HG02588 (cell line): Measurements from ENCODE around the gene GNGT1.
A peak's percentile ranks its signal among the peaks of the same experiment; 100 is the strongest.

Experiments used
- ATAC-seq: cut with Tn5 transposase; IDR thresholded peaks from one replicate; pipeline ENCODE4 v1.9.1; 2021; ENCODE audit warnings: mild to moderate bottlenecking, moderate library complexity; ENCODE audit not compliant: unreplicated experiment

The GNGT1 gene

GRCh38 chr7:93906267-93906666 lies at the start of gene GNGT1:
Gene GNGT1 (plus strand): TSS chr7:93906567. CDS start chr7:93906747, 180 bp downstream.
- no peak for ATAC-seq

GRCh38 chr7:93858857-93859256 lies 47.5 kb upstream of the GNGT1 start:
- ATAC-seq: no peak

GRCh38 chr7:93860261-93860660 lies 46.1 kb upstream of the GNGT1 start:
- ATAC-seq: no peak

GRCh38 chr7:93861325-93861949 lies 44.9 kb upstream of the GNGT1 start:
- ATAC-seq: no peak

GRCh38 chr7:93862651-93863050 lies 43.7 kb upstream of the GNGT1 start:
- no peak for ATAC-seq

- no peak for ATAC-seq
These were observed 39.5 kb upstream of the GNGT1 start for GRCh38 chr7:93866886-93867285.

GRCh38 chr7:93873998-93874574 lies 32.3 kb upstream of the GNGT1 start:
- ATAC-seq: no peak

- ATAC-seq: no peak
These were observed 28.6 kb upstream of the GNGT1 start for GRCh38 chr7:93877742-93878141.

GRCh38 chr7:93879356-93879755 lies 27.0 kb upstream of the GNGT1 start:
- ATAC-seq: no peak

- ATAC-seq: no peak
These were observed 23.9 kb upstream of the GNGT1 start for GRCh38 chr7:93882468-93882867.

- ATAC-seq: no peak
These were observed 23.1 kb upstream of the GNGT1 start for GRCh38 chr7:93883078-93883916.

- no peak for ATAC-seq
These were observed 22.4 kb upstream of the GNGT1 start for GRCh38 chr7:93883917-93884345.

GRCh38 chr7:93884541-93884940 lies 21.8 kb upstream of the GNGT1 start:
- no peak for ATAC-seq

GRCh38 chr7:93889261-93889660 lies 17.1 kb upstream of the GNGT1 start:
- no peak for ATAC-seq

- peak; percentile 38 for ATAC-seq
These were observed 16.3 kb upstream of the GNGT1 start for GRCh38 chr7:93890041-93890463.

- peak; percentile 50 for ATAC-seq
These were observed 15.8 kb upstream of the GNGT1 start, which contains the start of gene TFPI2 for GRCh38 chr7:93890464-93891068. Gene TFPI2 (minus strand): TSS chr7:93890753. CDS start chr7:93890678, 75 bp downstream.

GRCh38 chr7:93894426-93894825 lies 11.9 kb upstream of the GNGT1 start:
- no peak for ATAC-seq

GRCh38 chr7:93894966-93895640 lies 11.3 kb upstream of the GNGT1 start:
- ATAC-seq: no peak

GRCh38 chr7:93895859-93896600 lies 10.3 kb upstream of the GNGT1 start:
- no peak for ATAC-seq

GRCh38 chr7:93897680-93898079 lies 8.7 kb upstream of the GNGT1 start:
- no peak for ATAC-seq
